C4-2B (cell line): ENCODE results near the gene VAV3.

Experiments
- ZFX ChIP-seq: fragments of 450-650 bp; IDR thresholded peaks from 2 replicates; pipeline ENCODE4 v1.6.1; 2017
- TF ChIP-seq, protein P1 (sequence below): fragments of 450-650 bp; conservative IDR thresholded peaks from 2 replicates; pipeline ENCODE4 v1.5.1; 2017; ENCODE audit warnings: mild to moderate bottlenecking

GRCh38 chr1:107840725-107841124 is 124.3 kb downstream of the VAV3 start:
- TF ChIP-seq, protein P1, sequence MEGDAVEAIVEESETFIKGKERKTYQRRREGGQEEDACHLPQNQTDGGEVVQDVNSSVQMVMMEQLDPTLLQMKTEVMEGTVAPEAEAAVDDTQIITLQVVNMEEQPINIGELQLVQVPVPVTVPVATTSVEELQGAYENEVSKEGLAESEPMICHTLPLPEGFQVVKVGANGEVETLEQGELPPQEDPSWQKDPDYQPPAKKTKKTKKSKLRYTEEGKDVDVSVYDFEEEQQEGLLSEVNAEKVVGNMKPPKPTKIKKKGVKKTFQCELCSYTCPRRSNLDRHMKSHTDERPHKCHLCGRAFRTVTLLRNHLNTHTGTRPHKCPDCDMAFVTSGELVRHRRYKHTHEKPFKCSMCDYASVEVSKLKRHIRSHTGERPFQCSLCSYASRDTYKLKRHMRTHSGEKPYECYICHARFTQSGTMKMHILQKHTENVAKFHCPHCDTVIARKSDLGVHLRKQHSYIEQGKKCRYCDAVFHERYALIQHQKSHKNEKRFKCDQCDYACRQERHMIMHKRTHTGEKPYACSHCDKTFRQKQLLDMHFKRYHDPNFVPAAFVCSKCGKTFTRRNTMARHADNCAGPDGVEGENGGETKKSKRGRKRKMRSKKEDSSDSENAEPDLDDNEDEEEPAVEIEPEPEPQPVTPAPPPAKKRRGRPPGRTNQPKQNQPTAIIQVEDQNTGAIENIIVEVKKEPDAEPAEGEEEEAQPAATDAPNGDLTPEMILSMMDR: no peak
- TF ChIP-seq ZFX: no peak
